Activated T-helper 1 cell treated with anti-CD3 and anti-CD28 coated beads, Interleukin-12 subunit alpha, Interleukin-12 subunit beta, Interleukin-2, Interleukin-4 antibody, amounts not matched to agents 30 ng/mL and 10 ng/mL and 1 ng/mL, durations not matched to agents 14 hours and 24 hours and 36 hours (primary cell): ENCODE data around the gene LRRC27. TPM values are rescaled to one million over a fixed set of nuclear protein-coding genes. Genes with fewer than 3 reads are reported as not detected.
A peak's percentile ranks its signal among the peaks of the same experiment; 100 is the strongest.

Source experiments
- DNase-seq: peaks from one replicate; pipeline ENCODE4 v3.0.0; 2021; ENCODE audit warnings: low spot score
- H3K27ac Mint-ChIP-seq: one replicate; pipeline ENCODE4 v1.8.0; 2021; ENCODE audit warnings: mild to moderate bottlenecking, mixed read lengths
- H3K27me3 Mint-ChIP-seq: one replicate; pipeline ENCODE4 v1.8.0; 2022; ENCODE audit warnings: mild to moderate bottlenecking, moderate library complexity, mixed read lengths; ENCODE audit not compliant: insufficient read depth
- H3K36me3 Mint-ChIP-seq: one replicate; pipeline ENCODE4 v1.8.0; 2021; ENCODE audit warnings: low read depth, mixed read lengths
- H3K4me1 Mint-ChIP-seq: one replicate; pipeline ENCODE4 v1.8.0; 2021; ENCODE audit warnings: low read depth, mixed read lengths
- H3K4me3 Mint-ChIP-seq: one replicate; pipeline ENCODE4 v1.8.0; 2021; ENCODE audit warnings: mild to moderate bottlenecking, moderate library complexity, mixed read lengths
- H3K9me3 Mint-ChIP-seq: one replicate; pipeline ENCODE4 v1.8.0; 2021; ENCODE audit warnings: mixed read lengths
- intact Hi-C: fragments of 100-400 bp; cut with micrococcal nuclease; formaldehyde crosslinking; loops from one replicate; pipeline ENCODE4 v1.15.1; 2024
- total RNA-seq: library from RNA; stranded (reverse); gene quantifications from 2 replicates; pipeline ENCODE4 v1.2.3, GENCODE V29; 2022

The LRRC27 gene
- total RNA-seq, 1 donor from 2014 or later, result 1.7 TPM

GRCh38 chr10:132363921-132364593 lies 32.1 kb downstream of the LRRC27 start:
- Mint-ChIP-seq H3K4me3 (peak overlapping the region; percentile 1), H3K4me1 (peaks cover 8% of the 10 kb centered on the region), H3K27me3 (no peaks in the 10 kb centered on the region), H3K9me3 (peaks cover 11% of the 10 kb centered on the region), H3K36me3 (peaks cover 3% of the 10 kb centered on the region), H3K27ac (peak overlapping the region; percentile 77)
- intact Hi-C loops, result loop anchor here (2.0 to 10.0 kb wide), 2 partner anchors 25 to 251 kb away; no protein-coding TSS in a partner anchor
- no peak for DNase-seq

GRCh38 chr10:132364594-132364970 lies 32.6 kb downstream of the LRRC27 start:
- H3K27me3 Mint-ChIP-seq, result no peaks in the 10 kb centered on the region
- H3K4me1 Mint-ChIP-seq, result peaks cover 8% of the 10 kb centered on the region
- H3K9me3 Mint-ChIP-seq, result peaks cover 11% of the 10 kb centered on the region
- DNase-seq, result no peak
- H3K27ac Mint-ChIP-seq, result peak overlapping the region; percentile 77
- H3K36me3 Mint-ChIP-seq, result peaks cover 3% of the 10 kb centered on the region
- intact Hi-C loops, result loop anchor here (2.0 to 10.0 kb wide), 2 partner anchors 24 to 250 kb away; no protein-coding TSS in a partner anchor
- H3K4me3 Mint-ChIP-seq, result peak overlapping the region; percentile 1

GRCh38 chr10:132365102-132365501 lies 33.1 kb downstream of the LRRC27 start:
- peak overlapping the region; percentile 77 for H3K27ac Mint-ChIP-seq
- H3K4me3 Mint-ChIP-seq, result no peak overlapping the region
- peaks cover 3% of the 10 kb centered on the region for H3K36me3 Mint-ChIP-seq
- intact Hi-C loops, result loop anchor here (2.0 to 10.0 kb wide), 2 partner anchors 24 to 250 kb away; no protein-coding TSS in a partner anchor
- no peaks in the 10 kb centered on the region for H3K27me3 Mint-ChIP-seq
- peaks cover 11% of the 10 kb centered on the region for H3K9me3 Mint-ChIP-seq
- DNase-seq, result no peak
- H3K4me1 Mint-ChIP-seq, result peaks cover 8% of the 10 kb centered on the region

DNA sequence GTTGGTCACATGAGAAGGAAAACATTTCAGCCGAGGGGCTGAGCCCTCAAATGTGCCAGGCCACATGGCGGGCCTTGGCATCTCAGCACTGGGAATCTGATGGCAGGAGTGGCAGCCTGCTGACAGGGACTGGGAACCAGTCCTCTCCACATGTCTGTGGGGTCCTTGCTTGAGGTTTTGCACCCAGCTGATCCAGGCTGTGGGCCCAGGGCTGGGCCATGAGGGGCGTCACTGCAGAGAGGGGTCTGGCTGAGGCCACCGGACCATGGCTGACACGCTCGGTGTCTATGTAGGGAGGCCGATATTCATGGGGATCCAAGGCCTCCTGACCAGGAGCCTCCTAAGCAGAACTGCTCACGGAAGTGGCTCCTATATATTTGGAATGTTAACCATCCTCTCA lies 34.0 kb downstream of the LRRC27 start:
- Mint-ChIP-seq H3K27ac (no peak overlapping the region), H3K4me1 (peaks cover 8% of the 10 kb centered on the region), H3K36me3 (peaks cover 3% of the 10 kb centered on the region), H3K9me3 (peaks cover 11% of the 10 kb centered on the region), H3K4me3 (no peak overlapping the region), H3K27me3 (no peaks in the 10 kb centered on the region)
- no peak for DNase-seq
- intact Hi-C loops, result loop anchor here (10.0 kb wide), 1 partner anchor 249 kb away; no protein-coding TSS in a partner anchor

DNA sequence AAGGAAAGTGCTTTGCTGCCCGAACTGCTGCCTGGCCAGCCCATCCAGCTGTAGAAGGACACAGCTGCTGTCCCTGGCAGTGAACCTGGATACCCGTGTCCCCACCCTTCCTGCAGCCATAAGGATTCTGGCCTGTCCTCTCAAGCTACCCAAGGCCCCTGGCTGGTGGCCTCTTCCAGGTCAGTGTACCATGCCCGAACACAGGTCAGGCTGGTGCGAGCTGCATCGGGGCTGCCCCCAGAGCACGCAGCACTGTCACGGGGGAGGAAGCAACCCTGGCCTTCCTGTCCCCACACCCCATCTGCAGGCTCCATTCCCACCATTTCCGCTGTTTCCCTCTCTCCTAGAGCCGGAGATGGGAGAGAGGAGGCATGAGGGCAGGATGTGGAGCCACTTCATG lies 34.5 kb downstream of the LRRC27 start:
- Mint-ChIP-seq H3K4me1 (peaks cover 8% of the 10 kb centered on the region), H3K9me3 (peaks cover 11% of the 10 kb centered on the region)
- intact Hi-C loops, result loop anchor here (10.0 kb wide), 1 partner anchor 248 kb away; no protein-coding TSS in a partner anchor

GRCh38 chr10:132368391-132368790 lies 36.4 kb downstream of the LRRC27 start:
- H3K27ac Mint-ChIP-seq, result no peak overlapping the region

More for the DNA sequence above, 34.5 kb downstream of the LRRC27 start:
- Mint-ChIP-seq H3K27me3 (no peaks in the 10 kb centered on the region), H3K27ac (no peak overlapping the region), H3K4me3 (no peak overlapping the region), H3K36me3 (peaks cover 3% of the 10 kb centered on the region)
- no peak for DNase-seq

DNA sequence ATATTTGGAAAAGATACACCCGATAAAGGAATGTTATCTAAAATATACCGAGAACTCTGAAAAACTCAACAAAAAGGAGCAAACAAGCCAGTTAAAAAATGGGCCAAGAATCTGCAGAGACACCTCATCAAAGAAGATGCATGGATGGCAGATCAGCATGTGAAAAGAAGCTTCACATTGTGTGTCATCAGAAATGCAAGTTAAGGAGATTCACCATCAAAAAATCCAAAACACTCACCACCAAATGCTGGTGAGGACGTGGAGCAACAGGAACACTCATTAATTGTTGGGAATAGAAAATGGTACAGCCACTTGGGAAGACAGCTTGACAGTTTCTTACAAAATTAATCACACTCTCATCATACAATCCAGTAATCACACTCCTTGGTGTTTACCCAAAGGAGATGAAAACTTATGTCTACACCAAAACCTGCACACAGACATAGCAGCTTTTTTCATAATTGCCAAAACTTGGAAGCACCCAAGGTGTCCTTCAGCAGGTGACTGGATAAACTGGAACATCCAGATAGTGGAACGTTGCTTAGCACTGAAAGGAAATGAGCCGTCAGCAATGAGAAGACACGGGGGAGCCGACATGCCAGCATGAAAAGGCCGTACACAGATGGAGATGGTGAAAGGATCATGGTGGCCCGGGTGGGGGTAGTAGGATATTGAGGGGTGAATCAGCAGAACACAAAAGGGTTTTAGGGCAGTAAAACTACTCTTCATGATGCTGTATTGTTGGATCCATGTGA lies 37.1 kb downstream of the LRRC27 start:
- H3K27ac Mint-ChIP-seq, result no peak overlapping the region
- peaks cover 8% of the 10 kb centered on the region for H3K4me1 Mint-ChIP-seq
- H3K36me3 Mint-ChIP-seq, result peaks cover 3% of the 10 kb centered on the region
- H3K27me3 Mint-ChIP-seq, result no peaks in the 10 kb centered on the region
- H3K9me3 Mint-ChIP-seq, result peaks cover 11% of the 10 kb centered on the region
- no peak overlapping the region for H3K4me3 Mint-ChIP-seq
- DNase-seq, result no peak
- intact Hi-C loops, result loop anchor here (10.0 kb wide), 1 partner anchor 246 kb away; no protein-coding TSS in a partner anchor

More at GRCh38 chr10:132368391-132368790, 36.4 kb downstream of the LRRC27 start:
- no peaks in the 10 kb centered on the region for H3K27me3 Mint-ChIP-seq
- no peak overlapping the region for H3K4me3 Mint-ChIP-seq
- peaks cover 3% of the 10 kb centered on the region for H3K36me3 Mint-ChIP-seq
- intact Hi-C loops, result loop anchor here (10.0 kb wide), 1 partner anchor 246 kb away; no protein-coding TSS in a partner anchor
- H3K9me3 Mint-ChIP-seq, result peaks cover 11% of the 10 kb centered on the region
- peaks cover 8% of the 10 kb centered on the region for H3K4me1 Mint-ChIP-seq
- DNase-seq, result no peak

DNA sequence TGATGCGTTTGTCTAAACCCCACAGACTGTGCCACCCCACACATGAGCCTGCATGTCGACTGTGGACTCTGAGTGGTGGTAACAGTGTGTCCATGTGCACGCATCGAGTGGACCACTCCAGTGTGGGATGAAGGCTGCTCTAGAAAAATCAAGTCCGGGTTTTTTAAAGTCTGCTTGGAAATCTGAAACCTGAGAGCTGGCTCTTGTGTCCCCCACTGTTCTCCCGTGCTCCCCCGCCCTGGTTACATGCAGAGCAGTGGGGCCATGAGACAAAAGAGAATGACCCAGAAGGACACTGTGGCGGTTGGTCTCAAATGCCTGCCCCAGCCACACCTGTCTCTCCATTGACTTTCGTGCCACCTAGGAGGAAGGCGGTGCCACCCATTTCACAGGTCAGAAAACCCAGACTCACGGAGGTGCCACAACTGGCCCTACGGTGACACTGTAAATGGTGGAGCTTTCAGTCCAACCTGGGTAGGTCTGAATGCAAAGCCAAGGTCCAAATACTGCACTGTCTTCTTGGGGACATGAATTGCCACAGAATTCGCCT lies 37.7 kb downstream of the LRRC27 start:
- DNase-seq, result no peak
- intact Hi-C loops, result loop anchor here (10.0 kb wide), 1 partner anchor 245 kb away; no protein-coding TSS in a partner anchor
- Mint-ChIP-seq H3K36me3 (peaks cover 2% of the 10 kb centered on the region), H3K27ac (no peak overlapping the region), H3K4me1 (peaks cover 3% of the 10 kb centered on the region), H3K27me3 (no peaks in the 10 kb centered on the region), H3K9me3 (peaks cover 4% of the 10 kb centered on the region), H3K4me3 (no peak overlapping the region)

DNA sequence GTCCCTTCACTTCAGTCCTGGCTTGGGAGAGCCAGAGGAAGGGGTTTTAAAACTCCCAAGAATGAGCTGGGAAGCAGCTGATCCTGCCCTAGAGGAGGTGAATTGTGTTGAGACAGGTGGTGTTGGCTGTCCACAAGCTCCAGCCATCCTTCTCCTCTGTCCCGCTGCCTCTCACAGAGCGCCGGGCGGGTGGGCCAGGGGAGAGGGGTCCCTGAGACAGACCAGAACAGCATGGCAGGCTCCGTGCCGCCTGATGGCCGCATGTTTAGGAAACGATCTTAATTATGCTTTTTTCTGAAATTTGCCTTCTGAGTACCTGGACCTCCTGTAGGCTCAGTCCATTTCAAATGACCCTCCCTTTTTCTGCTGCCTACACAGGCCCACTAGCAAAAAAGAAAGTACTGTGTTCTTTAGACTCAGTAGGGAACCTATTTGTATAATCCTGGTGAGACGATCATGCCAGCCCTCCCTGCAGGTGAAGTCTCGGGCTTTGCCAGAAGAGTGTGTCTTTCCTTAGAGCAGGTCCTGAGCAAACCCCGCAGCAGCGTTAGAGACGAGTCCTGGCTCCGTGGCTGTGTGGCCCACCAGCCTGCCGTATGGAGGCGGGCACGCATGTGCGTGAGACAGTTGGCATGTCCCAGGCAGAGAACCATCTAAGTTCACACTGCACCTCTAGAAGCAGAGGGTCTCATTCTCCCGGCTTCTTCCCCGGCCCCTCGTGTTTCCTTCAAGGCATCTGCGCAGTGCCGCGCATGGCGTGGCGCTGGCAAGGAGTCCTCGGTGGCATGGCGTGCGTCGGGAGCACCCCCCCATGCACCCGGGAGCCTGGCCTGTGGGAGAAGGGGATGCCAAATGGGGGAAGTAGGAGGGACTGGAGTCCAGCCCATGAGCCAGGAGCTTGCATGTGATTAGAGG lies 38.7 kb downstream of the LRRC27 start:
- intact Hi-C loops, result no loop called here
- H3K36me3 Mint-ChIP-seq, result no peaks in the 10 kb centered on the region
- no peak overlapping the region for H3K27ac Mint-ChIP-seq
- H3K4me3 Mint-ChIP-seq, result no peak overlapping the region
- no peaks in the 10 kb centered on the region for H3K9me3 Mint-ChIP-seq
- no peaks in the 10 kb centered on the region for H3K27me3 Mint-ChIP-seq
- DNase-seq, result no peak
- no peaks in the 10 kb centered on the region for H3K4me1 Mint-ChIP-seq

DNA sequence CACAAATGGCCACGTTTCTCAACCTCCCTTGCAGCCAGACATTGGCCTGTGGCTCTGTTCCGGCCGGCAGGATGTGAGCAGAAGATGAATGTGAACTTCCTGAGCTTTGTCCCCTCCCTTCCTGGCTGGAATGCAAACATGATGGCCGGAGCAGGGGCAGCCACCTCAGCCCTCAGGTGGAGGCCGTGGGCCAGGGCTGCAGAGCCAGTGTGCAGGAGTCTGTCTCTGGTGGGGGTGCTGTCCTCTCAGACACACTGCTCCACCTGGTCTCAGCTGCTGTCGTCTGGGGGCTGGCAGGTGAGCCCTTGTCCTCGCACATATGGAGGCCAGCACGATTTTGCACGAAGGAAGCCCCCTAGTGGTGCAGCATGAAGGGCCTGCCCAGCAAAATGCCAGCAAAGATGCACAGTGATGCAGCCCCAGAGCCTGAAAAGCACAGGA lies 39.7 kb downstream of the LRRC27 start:
- intact Hi-C loops, result no loop called here
- Mint-ChIP-seq H3K4me3 (no peak overlapping the region), H3K36me3 (no peaks in the 10 kb centered on the region), H3K9me3 (no peaks in the 10 kb centered on the region), H3K27ac (no peak overlapping the region), H3K27me3 (no peaks in the 10 kb centered on the region), H3K4me1 (no peaks in the 10 kb centered on the region)
- DNase-seq, result no peak

- Mint-ChIP-seq H3K4me3 (no peak overlapping the region), H3K27me3 (no peaks in the 10 kb centered on the region), H3K27ac (no peak overlapping the region), H3K4me1 (no peaks in the 10 kb centered on the region), H3K36me3 (no peaks in the 10 kb centered on the region), H3K9me3 (no peaks in the 10 kb centered on the region)
- no peak for DNase-seq
- intact Hi-C loops, result no loop called here
Measured at GRCh38 chr10:132372516-132373095, 40.6 kb downstream of the LRRC27 start.
